SU-DHL-6 (cell line): ENCODE data around the gene UBE2E2.

Experiments
- H2AFZ ChIP-seq: fragments of 200-600 bp; sonication (generic); 2 replicates; pipeline ENCODE4 v1.6.1; 2014; ENCODE audit warnings: low read depth, mild to moderate bottlenecking, moderate library complexity, mixed read lengths, antibody characterized with exemption, low read length; ENCODE audit not compliant: severe bottlenecking
- H3F3A ChIP-seq: fragments of 200-600 bp; shearing (Covaris generic); 2 replicates; pipeline ENCODE4 v1.6.0; 2016; ENCODE audit warnings: antibody characterized with exemption, mild to moderate bottlenecking; ENCODE audit not compliant: insufficient read depth
- H3K27ac ChIP-seq: fragments of 200-600 bp; sonication (generic); 2 replicates; pipeline ENCODE4 v1.5.1; 2016; ENCODE audit warnings: low read depth, mild to moderate bottlenecking, low read length, moderate library complexity, mixed read lengths
- H3K27me3 ChIP-seq: fragments of 200-600 bp; sonication (generic), shearing (Covaris generic); 2 replicates; pipeline ENCODE4 v1.6.0; 2014; ENCODE audit warnings: mild to moderate bottlenecking, low read length
- H3K36me3 ChIP-seq: fragments of 200-600 bp; sonication (generic); 2 replicates; pipeline ENCODE4 v1.6.1; 2014; ENCODE audit warnings: mild to moderate bottlenecking, low read length, mixed read lengths
- H3K4me2 ChIP-seq: fragments of 300-600, 200-600 bp; shearing (Covaris generic), sonication (generic); 2 replicates; pipeline ENCODE4 v1.6.0; 2014; ENCODE audit warnings: low read length, low read depth, mild to moderate bottlenecking; ENCODE audit not compliant: poor library complexity, severe bottlenecking
- H3K4me3 ChIP-seq: fragments of 200-600 bp; sonication (generic); 2 replicates; pipeline ENCODE4 v1.5.1; 2014; ENCODE audit warnings: antibody characterized with exemption, low read length, mild to moderate bottlenecking, mixed read lengths; ENCODE audit not compliant: insufficient read depth, poor library complexity, severe bottlenecking
- H3K79me2 ChIP-seq: fragments of 200-600 bp; sonication (generic); 2 replicates; pipeline ENCODE4 v1.6.1; 2014; ENCODE audit warnings: mild to moderate bottlenecking, low read length, moderate library complexity; ENCODE audit not compliant: insufficient read depth
- H3K9ac ChIP-seq: fragments of 200-600 bp; sonication (generic); 2 replicates; pipeline ENCODE4 v1.7.0; 2014; ENCODE audit warnings: mild to moderate bottlenecking, low read length
- H3K9me2 ChIP-seq: fragments of 200-600 bp; sonication (generic); replicated peaks from 2 replicates; pipeline ENCODE4 v1.6.1; 2014; ENCODE audit warnings: low read length; ENCODE audit not compliant: insufficient read depth
- H3K9me3 ChIP-seq: fragments of 200-600 bp; sonication (generic); 2 replicates; pipeline ENCODE4 v1.6.1; 2014; ENCODE audit warnings: low read length, mixed read lengths; ENCODE audit not compliant: insufficient read depth
- H4K20me1 ChIP-seq: fragments of 200-600 bp; sonication (generic); 2 replicates; pipeline ENCODE4 v1.6.1; 2014; ENCODE audit warnings: low read depth, mild to moderate bottlenecking, antibody characterized with exemption, low read length, moderate library complexity, mixed read lengths
- CTCF ChIP-seq: fragments of 200-600 bp; sonication (generic); IDR thresholded peaks from one replicate; pipeline ENCODE4 v1.5.1; 2017; ENCODE audit warnings: antibody characterized with exemption, mild to moderate bottlenecking, low read length, moderate library complexity; ENCODE audit not compliant: insufficient read depth, poor library complexity, severe bottlenecking
- EZH2phosphoT487 ChIP-seq: fragments of 200-600 bp; sonication (generic), shearing (Covaris generic); conservative IDR thresholded peaks from 2 replicates; pipeline ENCODE4 v1.6.1; 2018; ENCODE audit warnings: mild to moderate bottlenecking, antibody characterized with exemption, low read length, moderate library complexity, mixed read lengths

Gene UBE2E2

GRCh38 chr3:23539185-23539584 is 336.1 kb downstream of the UBE2E2 start:
- Histone ChIP-seq H2AFZ (no peak overlapping the region), H3K9me3 (no peaks in the 10 kb centered on the region), H3K4me3 (no peak overlapping the region), H3K79me2 (no peaks in the 10 kb centered on the region), H4K20me1 (no peaks in the 10 kb centered on the region), H3K27ac (no peak overlapping the region), H3K9me2 (no peaks in the 10 kb centered on the region), H3K4me2 (no peak overlapping the region), H3K27me3 (no peaks in the 10 kb centered on the region), H3K9ac (no peak overlapping the region), H3F3A (no peaks in the 10 kb centered on the region), H3K36me3 (no peaks in the 10 kb centered on the region)
- TF ChIP-seq EZH2phosphoT487 = no peak
- TF ChIP-seq CTCF = no peak

- no peak overlapping the region for H3K27ac ChIP-seq
- H3F3A ChIP-seq = no peaks in the 10 kb centered on the region
- no peaks in the 10 kb centered on the region for H3K27me3 ChIP-seq
- H3K4me2 ChIP-seq = no peak overlapping the region
- TF ChIP-seq EZH2phosphoT487 (no peak), CTCF (no peak)
- H3K4me3 ChIP-seq = no peak overlapping the region
- no peaks in the 10 kb centered on the region for H3K9me3 ChIP-seq
- H3K36me3 ChIP-seq = no peaks in the 10 kb centered on the region
- no peak overlapping the region for H2AFZ ChIP-seq
- H3K9me2 ChIP-seq = no peaks in the 10 kb centered on the region
- H4K20me1 ChIP-seq = no peaks in the 10 kb centered on the region
- H3K79me2 ChIP-seq = no peaks in the 10 kb centered on the region
- no peak overlapping the region for H3K9ac ChIP-seq
Observed at GRCh38 chr3:23540600-23540999, 337.5 kb downstream of the UBE2E2 start.

GRCh38 chr3:23542079-23542478 is 339.0 kb downstream of the UBE2E2 start:
- TF ChIP-seq EZH2phosphoT487 = no peak
- no peak for TF ChIP-seq CTCF
- Histone ChIP-seq H3F3A (no peaks in the 10 kb centered on the region), H3K9me3 (no peaks in the 10 kb centered on the region), H3K9me2 (no peaks in the 10 kb centered on the region), H3K79me2 (no peaks in the 10 kb centered on the region), H3K27ac (no peak overlapping the region), H3K36me3 (no peaks in the 10 kb centered on the region), H2AFZ (no peak overlapping the region), H3K4me2 (no peak overlapping the region), H3K27me3 (no peaks in the 10 kb centered on the region), H3K4me3 (no peak overlapping the region), H3K9ac (no peak overlapping the region), H4K20me1 (no peaks in the 10 kb centered on the region)
